K562 (cell line): ENCODE results near the gene ZMYND8. TPM values are rescaled to one million over a fixed set of nuclear protein-coding genes. Genes with fewer than 3 reads are reported as not detected.

Experiments
- ATAC-seq: fragments of 200-7000 bp; cut with Tn5 transposase; 3 replicates; pipeline ENCODE4 v1.9.1; 2020; ENCODE audit warnings: moderate library complexity
- BruUV-seq: library from RNA; stranded (reverse); fragments of 400-500 nt; replicated peaks from 2 replicates; lab custom pipeline; 2021; lab: Mats Ljungman, UMichigan
- CTCF ChIA-PET: fragments of 300-600 bp; formaldehyde crosslinking; extraction: SDS; loops from one replicate; lab custom pipeline; 2021; ENCODE audit warnings: low intra/inter-chr PET ratio; lab: Yijun Ruan, JAX
- POLR2A ChIA-PET: fragments of 300-600, 350-650 bp; sonication (Branson Sonifier 250); formaldehyde crosslinking; extraction: SDS; loops from one replicate; lab custom pipeline; 2021; ENCODE audit warnings: antibody characterized with exemption, inconsistent platforms; lab: Yijun Ruan, JAX
- DNase-seq, 4 experiments: peaks; one replicate each; pipeline versions ENCODE4 v3.0.0 to v3.0.0-alpha.2; 2011 to 2018; ENCODE audit warnings: low spot score in 3 of 4, mixed read lengths in 3 of 4; ENCODE audit errors: extremely low read depth in 1 of 4
- FAIRE-seq: peaks from 2 replicates; lab custom pipeline; 2011; peaks lifted over from hg19 to GRCh38; lab: Jason Lieb, UNC
- H2AFZ ChIP-seq: 2 replicates; pipeline ENCODE4 v1.6.0; 2011; ENCODE audit warnings: low read depth, low read length, control low read depth, inconsistent platforms
- H3K27ac ChIP-seq: fragments of 200-600 bp; 3 replicates; pipeline ENCODE4 v1.8.0; 2011; ENCODE audit warnings: low read depth, mild to moderate bottlenecking, control low read depth, inconsistent platforms, low read length, moderate library complexity, mixed read lengths; ENCODE audit errors: extremely low read depth
- H3K27me3 ChIP-seq, 2 experiments: fragments of 300-600 bp in 1 of 2; 2 replicates in 1 of 2; 3 replicates in 1 of 2; pipeline versions ENCODE4 v1.6.0 to v1.8.0; 2011; ENCODE audit warnings: inconsistent platforms in 2 of 2, low read length in 2 of 2, mild to moderate bottlenecking in 1 of 2, mixed read lengths in 1 of 2, moderate library complexity in 1 of 2; ENCODE audit not compliant: control insufficient read depth in 2 of 2, insufficient read depth in 2 of 2
- H3K36me3 ChIP-seq: fragments of 300-600 bp; 3 replicates; pipeline ENCODE4 v1.8.0; 2011; ENCODE audit warnings: mild to moderate bottlenecking, low read length, inconsistent platforms; ENCODE audit not compliant: control insufficient read depth, insufficient read depth
- H3K4me1 ChIP-seq, 2 experiments: fragments of 200-600 bp in 1 of 2; replicated peaks in 1 of 2; 2 replicates in 1 of 2; 3 replicates in 1 of 2; pipeline versions ENCODE4 v1.5.1 to v1.8.0; 2011; ENCODE audit warnings: inconsistent platforms in 2 of 2, low read length in 2 of 2, mild to moderate bottlenecking in 1 of 2, mixed read lengths in 1 of 2, moderate library complexity in 1 of 2; ENCODE audit not compliant: control insufficient read depth in 2 of 2, insufficient read depth in 2 of 2
- H3K4me2 ChIP-seq: 2 replicates; pipeline ENCODE4 v1.6.1; 2011; ENCODE audit warnings: low read length, control low read depth, inconsistent platforms, mixed read lengths; ENCODE audit not compliant: insufficient read depth
- H3K4me3 ChIP-seq: fragments of 200-600 bp; sonication (generic), shearing (Covaris generic); 2 replicates; pipeline ENCODE4 v1.5.1; 2016; ENCODE audit warnings: control low read depth, inconsistent platforms
- H3K79me2 ChIP-seq: fragments of 200-600 bp; 3 replicates; pipeline ENCODE4 v1.8.0; 2011; ENCODE audit warnings: low read length, inconsistent platforms; ENCODE audit not compliant: control insufficient read depth, insufficient read depth
- H3K9ac ChIP-seq, 2 experiments: 2 replicates each; pipeline versions ENCODE4 v1.6.0 to v1.6.1; 2011; ENCODE audit warnings: low read depth in 2 of 2, low read length in 2 of 2, control low read depth in 1 of 2, inconsistent platforms in 1 of 2, mild to moderate bottlenecking in 1 of 2, mixed read lengths in 1 of 2; ENCODE audit not compliant: insufficient read depth in 1 of 2
- H3K9me1 ChIP-seq: one replicate; pipeline ENCODE4 v1.6.0; 2011; ENCODE audit warnings: inconsistent platforms, mild to moderate bottlenecking, low read length, moderate library complexity; ENCODE audit not compliant: control insufficient read depth, insufficient read depth
- H3K9me3 ChIP-seq: replicated peaks from 2 replicates; pipeline ENCODE4 v1.5.1; 2011; ENCODE audit warnings: low read depth, low read length, inconsistent platforms; ENCODE audit not compliant: control insufficient read depth, insufficient read depth
- H4K20me1 ChIP-seq: replicated peaks from 2 replicates; pipeline ENCODE4 v1.6.1; 2011; ENCODE audit warnings: low read length, inconsistent platforms, mixed read lengths; ENCODE audit not compliant: control insufficient read depth, insufficient read depth
- BRD4 ChIP-seq: fragments of 200-600 bp; sonication (generic); IDR thresholded peaks from 2 replicates; pipeline ENCODE4 v1.6.1; 2017; ENCODE audit warnings: inconsistent platforms
- NBN ChIP-seq: fragments of 450-650 bp; IDR thresholded peaks from 2 replicates; pipeline ENCODE4 v1.6.1; 2016; ENCODE audit warnings: low read depth, mild to moderate bottlenecking
- RUNX1 ChIP-seq: sonication (generic); IDR thresholded peaks from 2 replicates; pipeline ENCODE4 v1.6.1; 2016; ENCODE audit warnings: antibody characterized with exemption, low read depth
- WGBS: fragments of 100-300 bp; shearing (Covaris generic); methylation state at CpG from one replicate; pipeline ENCODE4 v1.1.6; 2016; ENCODE audit warnings: low coverage, mixed read lengths; ENCODE audit not compliant: insufficient coverage; ENCODE audit errors: missing lambda C conversion rate; 5-methylcytosine and 5-hydroxymethylcytosine counted together
- in situ Hi-C: fragments of 300-500 bp; cut with MboI; formaldehyde crosslinking; loops from 4 replicates; pipeline ENCODE4 v1.15.0; 2018; ENCODE audit warnings: inconsistent platforms, mixed read lengths
- intact Hi-C: fragments of 100-400 bp; cut with micrococcal nuclease; formaldehyde crosslinking; loops from 2 replicates; pipeline ENCODE4 v1.14.2; 2022
- polyA plus RNA-seq, 8 experiments: library from polyadenylated mRNA; depleted of rRNA in 4 of 8; stranded (reverse) in 5 of 8; unstranded in 3 of 8; fragments of >200 nt; fragmentation: Nextera tagmentation in 2 of 8; fragmentation: Illumina TruSeq in 1 of 8; extraction: Ambion mirVana in 2 of 8; extraction: Trizol in 1 of 8; gene quantifications; 2 replicates each; pipeline versions ENCODE4 v1.2.1 to v1.2.3, GENCODE V29; 2011 to 2014; ENCODE audit warnings: inconsistent platforms in 1 of 8, missing spikeins in 1 of 8
- total RNA-seq, 7 experiments: library from RNA; depleted of rRNA in 6 of 7; stranded (reverse); fragments of >200 nt in 6 of 7; fragmentation: Illumina TruSeq in 2 of 7; extraction: Trizol in 2 of 7; gene quantifications; 2 replicates each; pipeline versions ENCODE4 v1.2.1 to v1.2.3, GENCODE V29; 2011 to 2021; ENCODE audit warnings: low replicate concordance in 1 of 7
- TF ChIP-seq, protein P1 (sequence below), 3 experiments: fragments of 200-800 bp in 1 of 3; fragments of 250-450 bp in 1 of 3; fragments of 450-650 bp in 1 of 3; sonication (Bioruptor Pico) in 1 of 3; sonication (Bioruptor generic) in 1 of 3; formaldehyde crosslinking in 1 of 3; IDR thresholded peaks; 2 replicates each; pipeline versions ENCODE4 v1.6.1 to v1.8.0; 2016 to 2022; ENCODE audit warnings: mild to moderate bottlenecking in 2 of 3, missing genetic modification characterization in 2 of 3, missing compliant biosample characterization in 1 of 3, moderate library complexity in 1 of 3

The ZMYND8 gene
- total and polyA plus RNA-seq, 9 of the 15 experiments (the other 6 are each of a cell fraction or from before 2014, with no cell fraction given): 31.8 to 148 (median 71.9) TPM

DNA sequence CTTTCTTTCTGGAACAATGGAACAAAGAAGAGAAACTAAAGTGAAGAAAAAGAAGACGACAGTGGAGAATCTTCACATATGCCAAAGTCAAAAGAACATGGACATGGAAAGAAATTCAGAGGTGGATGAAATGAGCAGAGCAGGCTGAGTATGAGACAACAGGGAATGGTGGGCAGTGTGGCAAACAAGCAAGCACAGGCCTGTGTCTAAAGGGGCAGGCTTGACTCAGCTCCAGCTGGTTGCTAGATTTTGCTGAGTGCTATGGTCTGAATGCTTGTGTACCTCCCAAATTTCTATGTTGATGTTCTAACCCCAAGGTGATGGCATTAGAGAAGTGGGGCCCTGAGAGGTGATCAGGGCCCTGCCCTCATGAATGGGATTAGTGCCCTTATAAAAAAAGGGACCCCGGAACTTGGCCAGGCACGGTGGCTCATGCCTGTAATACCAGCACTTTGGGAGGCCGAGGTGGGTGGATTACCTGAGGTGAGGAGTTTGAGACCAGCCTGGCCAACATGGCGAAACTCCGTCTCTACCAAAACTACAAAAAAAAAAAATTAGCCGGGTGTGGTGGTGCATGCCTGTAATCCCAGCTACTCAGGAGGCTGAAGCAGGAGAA, 49.6 kb downstream of the ZMYND8 start:
- intact Hi-C loops (no loop called here), in situ Hi-C loops (loop anchor here (5.0 kb wide), 1 partner anchor 75 kb away; no protein-coding TSS in a partner anchor)
- Histone ChIP-seq H3K36me3 (peaks cover 97% of the 10 kb centered on the region), H3K9ac (no peak overlapping the region), H3K4me2 (no peak overlapping the region), H2AFZ (no peak overlapping the region), H3K4me3 (no peak overlapping the region), H3K79me2 (peaks cover 100% of the 10 kb centered on the region), H3K27ac (no peak overlapping the region), H4K20me1 (peaks cover 24% of the 10 kb centered on the region), H3K9me3 (no peaks in the 10 kb centered on the region), H3K9me1 (peaks cover 3% of the 10 kb centered on the region), H3K4me1 (peaks cover 0 to 6% of the 10 kb centered on the region in 2 experiments; a peak in 2 of 5 replicates)
- DNase-seq (no peak), FAIRE-seq (no peak)
- CTCF ChIA-PET: interaction anchor here (0.6 kb wide), 1 partner anchor 79 kb away, joined by 4 read pairs; no protein-coding TSS in a partner anchor
- 92% methylated on average over 6 of the region's 7 CpGs for WGBS
- TF ChIP-seq, protein P1, sequence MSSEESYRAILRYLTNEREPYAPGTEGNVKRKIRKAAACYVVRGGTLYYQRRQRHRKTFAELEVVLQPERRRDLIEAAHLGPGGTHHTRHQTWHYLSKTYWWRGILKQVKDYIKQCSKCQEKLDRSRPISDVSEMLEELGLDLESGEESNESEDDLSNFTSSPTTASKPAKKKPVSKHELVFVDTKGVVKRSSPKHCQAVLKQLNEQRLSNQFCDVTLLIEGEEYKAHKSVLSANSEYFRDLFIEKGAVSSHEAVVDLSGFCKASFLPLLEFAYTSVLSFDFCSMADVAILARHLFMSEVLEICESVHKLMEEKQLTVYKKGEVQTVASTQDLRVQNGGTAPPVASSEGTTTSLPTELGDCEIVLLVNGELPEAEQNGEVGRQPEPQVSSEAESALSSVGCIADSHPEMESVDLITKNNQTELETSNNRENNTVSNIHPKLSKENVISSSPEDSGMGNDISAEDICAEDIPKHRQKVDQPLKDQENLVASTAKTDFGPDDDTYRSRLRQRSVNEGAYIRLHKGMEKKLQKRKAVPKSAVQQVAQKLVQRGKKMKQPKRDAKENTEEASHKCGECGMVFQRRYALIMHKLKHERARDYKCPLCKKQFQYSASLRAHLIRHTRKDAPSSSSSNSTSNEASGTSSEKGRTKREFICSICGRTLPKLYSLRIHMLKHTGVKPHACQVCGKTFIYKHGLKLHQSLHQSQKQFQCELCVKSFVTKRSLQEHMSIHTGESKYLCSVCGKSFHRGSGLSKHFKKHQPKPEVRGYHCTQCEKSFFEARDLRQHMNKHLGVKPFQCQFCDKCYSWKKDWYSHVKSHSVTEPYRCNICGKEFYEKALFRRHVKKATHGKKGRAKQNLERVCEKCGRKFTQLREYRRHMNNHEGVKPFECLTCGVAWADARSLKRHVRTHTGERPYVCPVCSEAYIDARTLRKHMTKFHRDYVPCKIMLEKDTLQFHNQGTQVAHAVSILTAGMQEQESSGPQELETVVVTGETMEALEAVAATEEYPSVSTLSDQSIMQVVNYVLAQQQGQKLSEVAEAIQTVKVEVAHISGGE (CRISPR knock-in tag; IDR thresholded peaks at IDR 0.05): peak in 1 of 3 experiments; percentile 35; a peak in 2 of 6 replicates
- TF ChIP-seq NBN (no peak), BRD4 (no peak), RUNX1 (no peak)
- TF ChIP-seq, all 486 proteins: peak for 1
- POLR2A ChIA-PET: interaction anchor here (0.6 to 1.3 kb wide), 6 partner anchors 11 to 146 kb away, joined by 3 to 4 read pairs (median 3); no protein-coding TSS in a partner anchor
- BruUV-seq: no TSS peak
- ATAC-seq: no peak
- no peaks in the 10 kb centered on the region for H3K27me3 ChIP-seq
